BLaER1 treated with 17β-estradiol and CSF1 and Interleukin-3, amounts not matched to agents 10 nM and 100 nM (cell line): ENCODE data around the gene RPS6KC1.

ENCODE experiments used
- H3K27ac ChIP-seq, 11 experiments: shearing (Covaris generic); formaldehyde crosslinking; 2 replicates each; pipeline ENCODE4 v1.8.1; 2022
- H3K27me3 ChIP-seq, 11 experiments: shearing (Covaris generic); formaldehyde crosslinking; 2 replicates each; pipeline ENCODE4 v1.8.1; 2022
- H3K36me3 ChIP-seq, 11 experiments: shearing (Covaris generic); formaldehyde crosslinking; 2 replicates each; pipeline ENCODE4 v1.8.1; 2022
- H3K4me1 ChIP-seq, 10 experiments: shearing (Covaris generic); formaldehyde crosslinking; 2 replicates each; pipeline ENCODE4 v1.8.1; 2022
- H3K4me2 ChIP-seq, 11 experiments: shearing (Covaris generic); formaldehyde crosslinking; 2 replicates each; pipeline ENCODE4 v1.8.1; 2022
- H3K4me3 ChIP-seq, 10 experiments: shearing (Covaris generic); formaldehyde crosslinking; 2 replicates each; pipeline ENCODE4 v1.8.1; 2022
- H3K9ac ChIP-seq, 11 experiments: shearing (Covaris generic); formaldehyde crosslinking; 2 replicates each; pipeline ENCODE4 v1.8.1; 2022
- H3K9me3 ChIP-seq, 11 experiments: shearing (Covaris generic); formaldehyde crosslinking; replicated peaks in 1 of 11; 2 replicates each; pipeline ENCODE4 v1.8.1; 2022
- H4K20me1 ChIP-seq, 11 experiments: shearing (Covaris generic); formaldehyde crosslinking; 2 replicates each; pipeline ENCODE4 v1.8.1; 2022
- Cebpa-rat ChIP-seq, 11 experiments: shearing (Covaris generic); IDR thresholded peaks; 2 replicates each; pipeline ENCODE4 v1.8.1; 2022

RPS6KC1 gene

DNA sequence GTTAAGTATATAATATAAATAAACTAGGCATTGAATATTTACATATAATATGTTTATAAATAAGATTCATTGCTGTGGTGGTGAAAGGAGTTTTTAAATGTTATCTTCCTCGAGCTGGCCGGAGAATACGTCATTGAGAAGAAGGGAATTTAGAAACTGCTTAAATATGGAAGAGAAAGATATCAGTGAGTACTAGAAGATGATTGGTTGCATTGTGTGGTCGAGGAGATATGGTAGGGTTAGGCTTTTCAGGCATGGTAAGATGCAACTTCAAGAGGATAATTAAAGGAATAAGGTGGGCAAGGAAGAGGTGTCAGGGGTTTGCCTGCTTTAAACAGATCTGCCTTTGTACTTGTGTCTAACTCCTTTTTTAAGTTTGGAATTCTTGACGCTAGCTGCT lies 73.5 kb downstream of the RPS6KC1 start:
- H3K4me1 ChIP-seq, result peaks cover 0 to 12% (median 10%) of the 10 kb centered on the region in 10 experiments; a peak in 15 of 20 replicates
- peaks cover 0 to 63% (median 0%) of the 10 kb centered on the region in 11 experiments; a peak in 5 of 22 replicates for H4K20me1 ChIP-seq
- no peak overlapping the region for H3K27ac ChIP-seq
- H3K4me3 ChIP-seq, result no peak overlapping the region
- no peak overlapping the region for H3K9ac ChIP-seq
- peaks cover 0 to 14% (median 0%) of the 10 kb centered on the region in 11 experiments; a peak in 3 of 22 replicates for H3K36me3 ChIP-seq
- H3K9me3 ChIP-seq, result no peaks in the 10 kb centered on the region
- TF ChIP-seq Cebpa-rat (IDR thresholded peaks at IDR 0.05), result no peak
- H3K27me3 ChIP-seq, result no peaks in the 10 kb centered on the region
- no peak overlapping the region for H3K4me2 ChIP-seq

DNA sequence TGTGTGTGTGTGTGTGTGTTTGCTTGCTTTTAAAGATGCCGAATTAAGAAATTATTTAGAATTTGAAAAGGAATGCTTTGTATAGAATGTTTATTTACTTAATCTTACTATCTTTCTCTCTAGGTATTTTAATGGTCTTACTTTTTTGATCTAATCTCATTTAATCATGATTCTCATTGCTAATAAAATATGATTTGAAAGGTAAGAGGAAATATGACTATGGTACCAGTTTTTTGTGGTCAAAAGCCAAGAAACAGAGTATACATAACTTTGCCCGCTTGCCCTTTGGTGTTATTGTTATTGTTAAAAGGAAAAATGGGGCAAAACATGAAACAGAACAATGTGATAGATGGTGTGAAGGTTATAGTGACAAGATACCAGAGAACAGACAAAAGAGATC lies 74.6 kb downstream of the RPS6KC1 start:
- Histone ChIP-seq H3K9ac (no peak overlapping the region), H4K20me1 (peaks cover 0 to 52% (median 0%) of the 10 kb centered on the region in 11 experiments; a peak in 5 of 22 replicates), H3K27me3 (no peaks in the 10 kb centered on the region), H3K9me3 (no peaks in the 10 kb centered on the region), H3K4me3 (no peak overlapping the region), H3K4me1 (peaks cover 0 to 12% (median 3%) of the 10 kb centered on the region in 10 experiments; a peak in 13 of 20 replicates), H3K27ac (no peak overlapping the region), H3K36me3 (peaks cover 0 to 18% (median 0%) of the 10 kb centered on the region in 11 experiments; a peak in 2 of 22 replicates), H3K4me2 (no peak overlapping the region)
- TF ChIP-seq Cebpa-rat (IDR thresholded peaks at IDR 0.05), result no peak

DNA sequence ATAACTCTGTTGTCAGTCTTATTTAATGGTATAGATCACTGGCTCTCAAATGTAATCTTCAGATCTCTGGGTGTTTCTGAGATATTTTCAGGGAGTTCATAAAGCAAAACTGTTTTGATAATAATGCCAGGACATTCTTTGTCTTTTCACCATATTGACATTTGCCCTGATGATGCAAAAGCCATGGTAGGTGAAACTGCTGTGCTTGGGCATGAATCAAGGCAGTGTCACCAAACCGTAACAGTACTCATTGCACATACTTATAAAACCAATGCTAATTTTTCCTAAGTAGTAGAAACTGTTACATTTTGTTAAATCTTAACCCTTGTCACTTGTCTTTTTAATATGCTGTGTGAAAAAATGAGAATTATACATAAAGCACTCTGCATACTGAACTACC lies 76.0 kb downstream of the RPS6KC1 start:
- Histone ChIP-seq H3K27ac (no peak overlapping the region), H3K4me3 (no peak overlapping the region), H3K9me3 (no peaks in the 10 kb centered on the region), H4K20me1 (peaks cover 0 to 40% (median 0%) of the 10 kb centered on the region in 11 experiments; a peak in 5 of 22 replicates), H3K4me1 (peaks cover 0 to 12% (median 3%) of the 10 kb centered on the region in 10 experiments; a peak in 9 of 20 replicates), H3K27me3 (no peaks in the 10 kb centered on the region), H3K36me3 (peaks cover 0 to 23% (median 0%) of the 10 kb centered on the region in 11 experiments; a peak in 2 of 22 replicates), H3K9ac (no peak overlapping the region), H3K4me2 (no peak overlapping the region)
- no peak for TF ChIP-seq Cebpa-rat (IDR thresholded peaks at IDR 0.05)

DNA sequence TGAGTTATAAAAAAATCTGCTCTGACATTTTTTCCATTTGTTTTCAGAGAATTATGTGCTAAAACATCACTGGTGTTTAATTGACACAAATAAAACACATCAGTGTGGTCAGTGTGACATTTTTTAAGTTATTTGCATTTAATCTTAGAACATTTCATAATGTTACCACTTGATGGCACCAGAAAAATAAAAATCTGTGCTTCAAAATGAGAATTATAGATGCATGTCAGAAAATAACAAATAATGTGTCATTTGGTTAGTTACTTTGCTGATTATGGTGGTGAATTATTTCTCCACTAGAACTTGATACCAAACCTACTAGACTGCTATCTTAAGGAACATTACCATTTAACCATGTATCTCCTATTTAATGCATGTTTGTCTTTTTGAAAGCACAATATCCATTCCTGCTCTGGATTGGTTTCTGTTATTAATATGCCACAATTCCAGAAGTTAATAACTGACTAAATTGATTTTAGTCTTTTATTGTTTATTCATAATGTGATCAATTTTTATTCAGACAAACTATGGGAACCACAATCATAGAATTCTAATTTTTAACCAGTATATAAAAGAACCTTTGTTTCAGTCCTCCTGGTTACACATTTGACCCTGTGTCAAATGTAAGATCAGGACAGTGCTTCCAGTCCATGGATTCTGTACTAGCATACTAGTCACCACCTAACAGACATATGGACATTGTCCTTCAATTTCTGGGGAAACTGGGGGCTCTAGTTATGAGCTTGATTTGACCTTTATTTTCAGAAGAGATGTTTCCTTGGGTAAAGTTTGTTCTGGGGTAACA lies 81.0 kb downstream of the RPS6KC1 start:
- no peak overlapping the region for H3K4me3 ChIP-seq
- TF ChIP-seq Cebpa-rat (IDR thresholded peaks at IDR 0.05), result no peak
- peaks cover 0 to 49% (median 0%) of the 10 kb centered on the region in 11 experiments; a peak in 5 of 22 replicates for H3K36me3 ChIP-seq
- H3K9me3 ChIP-seq, result no peaks in the 10 kb centered on the region
- no peak overlapping the region for H3K4me2 ChIP-seq
- H4K20me1 ChIP-seq, result peaks cover 0 to 28% (median 0%) of the 10 kb centered on the region in 11 experiments; a peak in 3 of 22 replicates
- no peak overlapping the region for H3K9ac ChIP-seq
- no peak overlapping the region for H3K27ac ChIP-seq
- H3K4me1 ChIP-seq, result peaks cover 0 to 12% (median 6%) of the 10 kb centered on the region in 10 experiments; a peak in 10 of 20 replicates
- H3K27me3 ChIP-seq, result no peaks in the 10 kb centered on the region

GRCh38 chr1:213135572-213135971 lies 84.5 kb downstream of the RPS6KC1 start:
- H3K4me2 ChIP-seq, result 0 out of 22 replicates have a peak overlapping the region, but pooled peaks of 1 of the 11 experiments have one; percentile 10
- H3K4me1 ChIP-seq, result peaks cover 0 to 8% (median 0%) of the 10 kb centered on the region in 10 experiments; a peak in 1 of 20 replicates
- no peak overlapping the region for H3K9ac ChIP-seq
- H3K27ac ChIP-seq, result no peak overlapping the region
- no peak overlapping the region for H3K4me3 ChIP-seq
- H3K36me3 ChIP-seq, result peaks cover 0 to 57% (median 0%) of the 10 kb centered on the region in 11 experiments; a peak in 5 of 22 replicates
- H4K20me1 ChIP-seq, result peaks cover 0 to 32% (median 0%) of the 10 kb centered on the region in 11 experiments; a peak in 4 of 22 replicates
- no peak for TF ChIP-seq Cebpa-rat (IDR thresholded peaks at IDR 0.05)
- no peaks in the 10 kb centered on the region for H3K27me3 ChIP-seq
- peaks cover 0 to 18% (median 15%) of the 10 kb centered on the region in 11 experiments; a peak in 17 of 22 replicates for H3K9me3 ChIP-seq

DNA sequence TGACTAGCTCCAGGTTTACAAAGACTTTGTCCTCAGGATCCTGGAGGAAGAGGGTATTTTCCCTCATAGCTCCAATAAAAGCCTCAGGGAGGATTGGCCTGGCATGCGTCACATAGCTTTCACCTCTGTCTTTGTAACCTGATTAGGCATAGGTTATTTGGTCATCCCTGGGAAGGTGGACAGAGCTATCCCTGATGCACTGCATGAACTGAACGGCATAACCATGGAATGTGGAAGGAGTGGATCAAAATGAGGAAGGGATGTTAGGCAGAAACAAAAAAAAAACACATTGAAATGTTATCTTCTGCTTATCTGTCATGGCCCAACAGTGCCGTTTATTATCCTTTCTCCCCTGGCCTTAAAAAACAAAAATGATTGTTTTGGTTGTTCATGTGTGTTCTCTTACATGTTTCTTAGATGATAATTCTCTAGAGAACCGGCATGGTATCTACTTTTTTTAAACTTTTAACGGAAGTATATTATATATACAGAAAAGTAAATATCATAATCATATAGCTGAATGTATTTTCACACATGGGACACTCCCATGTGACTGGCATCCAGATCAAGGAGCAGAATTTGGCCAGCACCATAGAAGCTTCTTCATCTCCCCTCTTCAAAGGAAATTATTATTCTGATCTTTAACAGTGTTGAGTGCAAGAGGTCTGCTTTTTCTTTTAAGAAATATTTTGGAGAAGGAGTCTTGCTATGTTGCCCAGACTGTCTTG lies 85.3 kb downstream of the RPS6KC1 start:
- Histone ChIP-seq H3K27me3 (no peaks in the 10 kb centered on the region), H3K4me3 (no peak overlapping the region), H3K27ac (no peak overlapping the region), H3K36me3 (peaks cover 0 to 56% (median 0%) of the 10 kb centered on the region in 11 experiments; a peak in 5 of 22 replicates), H4K20me1 (peaks cover 0 to 32% (median 0%) of the 10 kb centered on the region in 11 experiments; a peak in 4 of 22 replicates), H3K9me3 (peaks cover 0 to 18% (median 15%) of the 10 kb centered on the region in 11 experiments; a peak in 17 of 22 replicates), H3K4me1 (peaks cover 0 to 8% (median 0%) of the 10 kb centered on the region in 10 experiments; a peak in 1 of 20 replicates), H3K4me2 (no peak overlapping the region), H3K9ac (no peak overlapping the region)
- TF ChIP-seq Cebpa-rat (IDR thresholded peaks at IDR 0.05), result no peak

DNA sequence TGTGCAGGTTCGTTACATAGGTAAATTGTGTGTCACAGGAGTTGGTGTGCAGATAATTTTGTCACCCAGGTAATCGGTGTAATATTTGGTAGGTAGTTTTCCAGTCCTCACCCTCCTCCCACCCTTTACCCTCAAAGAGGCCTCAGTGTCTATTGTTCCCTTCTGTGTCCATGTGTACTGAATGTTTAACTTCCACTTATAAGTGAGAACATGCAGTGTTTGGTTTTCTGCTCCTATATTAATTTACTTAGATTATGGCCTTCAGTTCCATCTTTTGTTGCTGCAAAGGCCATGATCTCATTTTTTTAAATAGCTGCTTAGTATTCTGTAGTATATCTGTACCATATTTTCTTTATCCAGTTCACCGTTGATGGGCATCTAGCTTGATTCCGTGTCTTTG lies 87.3 kb downstream of the RPS6KC1 start:
- H4K20me1 ChIP-seq, result peaks cover 0 to 34% (median 0%) of the 10 kb centered on the region in 11 experiments; a peak in 4 of 22 replicates
- H3K9ac ChIP-seq, result no peak overlapping the region
- no peak overlapping the region for H3K4me2 ChIP-seq
- TF ChIP-seq Cebpa-rat (IDR thresholded peaks at IDR 0.05), result no peak
- H3K27ac ChIP-seq, result no peak overlapping the region
- H3K27me3 ChIP-seq, result no peaks in the 10 kb centered on the region
- peaks cover 0 to 54% (median 0%) of the 10 kb centered on the region in 11 experiments; a peak in 7 of 22 replicates for H3K36me3 ChIP-seq
- H3K9me3 ChIP-seq, result peaks cover 0 to 18% (median 15%) of the 10 kb centered on the region in 11 experiments; a peak in 17 of 22 replicates
- H3K4me3 ChIP-seq, result no peak overlapping the region
- peaks cover 0 to 8% (median 0%) of the 10 kb centered on the region in 10 experiments; a peak in 1 of 20 replicates for H3K4me1 ChIP-seq

GRCh38 chr1:213138892-213139291 lies 87.9 kb downstream of the RPS6KC1 start:
- H3K27me3 ChIP-seq, result no peaks in the 10 kb centered on the region
- no peak for TF ChIP-seq Cebpa-rat (IDR thresholded peaks at IDR 0.05)
- H3K36me3 ChIP-seq, result peaks cover 0 to 56% (median 0%) of the 10 kb centered on the region in 11 experiments; a peak in 7 of 22 replicates
- H3K9me3 ChIP-seq, result peaks cover 0 to 18% (median 15%) of the 10 kb centered on the region in 11 experiments; a peak in 17 of 22 replicates
- H3K27ac ChIP-seq, result no peak overlapping the region
- H3K9ac ChIP-seq, result no peak overlapping the region
- no peak overlapping the region for H3K4me2 ChIP-seq
- H4K20me1 ChIP-seq, result peaks cover 0 to 34% (median 0%) of the 10 kb centered on the region in 11 experiments; a peak in 4 of 22 replicates
- H3K4me3 ChIP-seq, result no peak overlapping the region
- H3K4me1 ChIP-seq, result peaks cover 0 to 8% (median 0%) of the 10 kb centered on the region in 10 experiments; a peak in 1 of 20 replicates
